ENCODE results near the gene TNFSF10.
"Not testable (repeated sequence)": the region's sequence is repeated elsewhere in the genome, so short reads cannot be mapped to it uniquely, and the experiment has no call there.

The TNFSF10 gene

GRCh38 chr3:172511783-172512762 is 11.2 kb downstream of the TNFSF10 start:
- no peak overlapping the region for H3K4me3 ChIP-seq (replicated peaks; ENCODE audit: low read depth, low read length)
- DNase-seq (ENCODE audit: low read depth), result peak; percentile 87
- TF ChIP-seq, protein P1, sequence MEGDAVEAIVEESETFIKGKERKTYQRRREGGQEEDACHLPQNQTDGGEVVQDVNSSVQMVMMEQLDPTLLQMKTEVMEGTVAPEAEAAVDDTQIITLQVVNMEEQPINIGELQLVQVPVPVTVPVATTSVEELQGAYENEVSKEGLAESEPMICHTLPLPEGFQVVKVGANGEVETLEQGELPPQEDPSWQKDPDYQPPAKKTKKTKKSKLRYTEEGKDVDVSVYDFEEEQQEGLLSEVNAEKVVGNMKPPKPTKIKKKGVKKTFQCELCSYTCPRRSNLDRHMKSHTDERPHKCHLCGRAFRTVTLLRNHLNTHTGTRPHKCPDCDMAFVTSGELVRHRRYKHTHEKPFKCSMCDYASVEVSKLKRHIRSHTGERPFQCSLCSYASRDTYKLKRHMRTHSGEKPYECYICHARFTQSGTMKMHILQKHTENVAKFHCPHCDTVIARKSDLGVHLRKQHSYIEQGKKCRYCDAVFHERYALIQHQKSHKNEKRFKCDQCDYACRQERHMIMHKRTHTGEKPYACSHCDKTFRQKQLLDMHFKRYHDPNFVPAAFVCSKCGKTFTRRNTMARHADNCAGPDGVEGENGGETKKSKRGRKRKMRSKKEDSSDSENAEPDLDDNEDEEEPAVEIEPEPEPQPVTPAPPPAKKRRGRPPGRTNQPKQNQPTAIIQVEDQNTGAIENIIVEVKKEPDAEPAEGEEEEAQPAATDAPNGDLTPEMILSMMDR (IDR thresholded peaks at IDR 0.05; ENCODE audit: low read length, missing control alignments), result no peak

GRCh38 chr3:172506094-172506493 is 17.1 kb downstream of the TNFSF10 start:
- DNase-seq (ENCODE audit: low read depth), result peak; percentile 22
- TF ChIP-seq, protein P1 (IDR thresholded peaks at IDR 0.05; ENCODE audit: low read length, missing control alignments), result no peak
- H3K4me3 ChIP-seq (replicated peaks; ENCODE audit: low read depth, low read length), result no peak overlapping the region

DNA sequence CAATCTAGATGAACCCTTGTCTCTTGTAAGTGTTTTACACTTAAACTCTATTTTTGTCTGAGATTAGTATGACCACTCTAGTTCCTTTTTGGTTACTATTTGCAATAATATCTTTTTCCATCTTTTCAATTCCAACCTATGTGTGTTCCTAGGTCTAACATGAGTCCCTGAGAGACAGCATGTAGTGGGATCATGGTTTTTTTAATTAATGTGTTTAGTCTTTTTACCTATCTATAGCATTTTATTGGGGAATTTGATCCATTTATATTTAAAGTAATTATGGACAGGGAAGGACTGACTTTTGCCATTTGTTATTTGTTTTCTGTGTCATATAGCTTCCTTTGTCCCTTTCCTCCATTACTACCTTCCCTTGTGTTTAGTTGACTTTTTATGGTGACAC is 21.7 kb downstream of the TNFSF10 start:
- TF ChIP-seq, protein P1 (IDR thresholded peaks at IDR 0.05; ENCODE audit: low read length, missing control alignments), result no peak
- H3K4me3 ChIP-seq (replicated peaks; ENCODE audit: low read depth, low read length), result no peak overlapping the region
- no peak for DNase-seq (ENCODE audit: low read depth)

- not testable (repeated sequence) for H3K4me3 ChIP-seq (replicated peaks; ENCODE audit: low read depth, low read length)
- TF ChIP-seq, protein P1 (IDR thresholded peaks at IDR 0.05; ENCODE audit: low read length, missing control alignments), result peak; percentile 75
- DNase-seq (ENCODE audit: low read depth), result peak; percentile 90
Observed at GRCh38 chr3:172490198-172490669, 33.0 kb downstream of the TNFSF10 start.

DNA sequence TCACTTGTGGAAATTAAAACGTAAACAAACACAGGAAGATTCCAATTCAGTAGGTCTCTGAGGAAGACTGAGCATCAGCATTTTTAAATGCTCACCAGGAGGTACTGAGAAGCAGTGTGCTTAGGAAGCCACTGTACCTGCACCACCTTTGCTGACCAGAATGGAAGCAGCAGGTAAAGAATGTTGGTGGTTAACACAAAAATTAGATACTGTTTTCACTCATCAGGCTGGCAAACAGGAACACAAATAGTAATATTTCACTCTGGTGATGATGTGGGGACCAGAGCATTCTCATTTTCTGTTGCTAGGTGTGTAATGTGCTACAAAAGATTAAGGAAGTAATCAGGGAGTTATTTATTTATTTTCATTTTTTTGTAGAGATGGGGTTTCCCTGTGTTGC is 45.1 kb downstream of the TNFSF10 start:
- TF ChIP-seq, protein P1 (IDR thresholded peaks at IDR 0.05; ENCODE audit: low read length, missing control alignments), result no peak

GRCh38 chr3:172476347-172476746 is 46.9 kb downstream of the TNFSF10 start:
- H3K4me3 ChIP-seq (replicated peaks; ENCODE audit: low read depth, low read length), result no peak overlapping the region
- TF ChIP-seq, protein P1 (IDR thresholded peaks at IDR 0.05; ENCODE audit: low read length, missing control alignments), result no peak
- no peak for DNase-seq (ENCODE audit: low read depth)

More for the DNA sequence above, 45.1 kb downstream of the TNFSF10 start:
- DNase-seq (ENCODE audit: low read depth), result no peak
- no peak overlapping the region for H3K4me3 ChIP-seq (replicated peaks; ENCODE audit: low read depth, low read length)
